Effector CD4-positive, alpha-beta T cell (primary cell): ENCODE measurements around the gene PRR16. TPM values are rescaled to one million over a fixed set of nuclear protein-coding genes. Genes with fewer than 3 reads are reported as not detected.
"Not testable (repeated sequence)": the region's sequence is repeated elsewhere in the genome, so short reads cannot be mapped to it uniquely, and the experiment has no call there.

Experiments
- DNase-seq: peaks from one replicate; pipeline ENCODE4 v3.0.0-alpha.2; 2020
- total RNA-seq: gene quantifications from one replicate; lab custom pipeline; 2026; lab: John Stamatoyannopoulos, UW

PRR16 gene
- not detected for total RNA-seq

DNA sequence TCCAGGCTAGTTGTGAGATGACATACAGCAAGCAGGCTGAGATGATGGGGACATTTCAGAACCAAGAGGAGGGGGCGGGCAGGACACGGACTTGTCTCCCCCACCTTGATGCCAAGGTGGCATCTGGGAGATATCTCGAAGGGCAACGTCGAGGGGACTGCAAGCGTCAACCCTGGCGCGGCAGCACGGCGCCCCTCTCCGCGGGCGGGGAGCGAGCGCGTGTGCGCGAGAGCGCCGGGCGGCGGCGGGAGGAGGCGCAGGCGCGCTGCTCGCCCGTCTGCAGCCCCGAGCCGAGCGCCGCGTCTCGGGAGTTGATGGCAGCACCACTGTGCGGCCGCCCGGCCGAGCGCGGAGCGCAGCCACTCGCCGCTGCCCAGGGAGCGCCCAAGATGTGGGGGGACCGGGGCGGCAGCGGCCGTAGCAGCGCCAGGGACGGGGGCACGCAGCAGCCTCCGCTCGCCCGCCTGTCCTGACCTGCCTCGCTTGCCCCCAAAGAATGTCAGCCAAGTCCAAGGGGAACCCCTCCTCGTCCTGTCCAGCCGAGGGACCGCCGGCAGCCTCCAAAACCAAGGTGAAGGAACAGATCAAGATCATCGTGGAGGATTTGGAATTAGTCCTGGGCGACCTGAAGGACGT lies at the start of gene PRR16:
TSS of gene PRR16 (plus strand) at position 310 of the 636 bp plus-strand sequence.
- DNase-seq: no peak

- DNase-seq: no peak
Observed at GRCh38 chr5:120415985-120416384, 48.1 kb upstream of the PRR16 start.

- no peak for DNase-seq
Observed at GRCh38 chr5:120419127-120419526, 45.0 kb upstream of the PRR16 start.

DNA sequence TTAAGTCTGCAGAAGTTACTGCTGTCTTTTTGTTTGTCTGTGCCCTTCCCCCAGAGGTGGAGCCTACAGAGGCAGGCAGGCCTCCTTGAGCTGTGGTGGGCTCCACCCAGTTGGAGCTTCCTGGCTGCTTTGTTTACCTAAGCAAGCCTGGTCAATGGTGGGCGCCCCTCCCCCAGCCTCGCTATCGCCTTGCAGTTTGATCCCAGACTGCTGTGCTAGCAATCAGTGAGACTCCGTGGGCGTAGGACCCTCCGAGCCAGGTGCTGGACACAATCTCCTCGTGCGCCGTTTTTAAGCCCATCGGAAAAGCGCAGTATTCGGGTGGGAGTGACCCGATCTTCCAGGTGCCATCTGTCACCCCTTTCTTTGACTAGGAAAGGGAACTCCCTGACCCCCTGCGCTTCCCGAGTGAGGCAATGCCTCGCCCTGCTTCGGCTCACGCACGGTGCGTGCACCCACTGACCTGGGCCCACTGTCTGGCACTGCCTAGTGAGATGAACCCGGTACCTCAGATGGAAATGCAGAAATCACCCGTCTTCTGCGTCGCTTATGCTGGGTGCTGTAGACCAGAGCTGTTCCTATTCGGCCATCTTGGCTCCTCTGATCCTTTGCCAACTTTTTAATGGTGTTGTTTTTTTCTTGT lies 37.3 kb upstream of the PRR16 start:
- DNase-seq: not testable (repeated sequence)

DNA sequence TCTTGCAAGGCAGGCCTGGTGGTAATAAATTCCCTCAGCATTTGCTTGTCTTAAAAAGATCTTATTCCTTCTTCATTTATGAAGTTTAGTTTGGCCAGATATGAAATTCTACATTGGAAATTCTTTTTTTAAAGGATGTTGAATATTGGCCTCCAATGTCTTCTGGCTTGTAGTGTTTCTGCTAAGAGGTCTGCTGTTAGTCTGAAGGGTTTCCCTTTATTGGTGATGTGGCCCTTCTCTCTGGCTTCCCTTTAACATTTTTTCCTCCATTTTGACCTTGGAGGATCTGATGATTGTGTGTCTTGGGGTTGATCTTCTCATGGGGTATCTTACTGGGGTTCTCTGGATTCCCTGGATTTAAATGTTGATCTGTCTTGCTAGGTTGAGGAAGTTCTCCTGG lies 33.5 kb upstream of the PRR16 start:
- DNase-seq: no peak

DNA sequence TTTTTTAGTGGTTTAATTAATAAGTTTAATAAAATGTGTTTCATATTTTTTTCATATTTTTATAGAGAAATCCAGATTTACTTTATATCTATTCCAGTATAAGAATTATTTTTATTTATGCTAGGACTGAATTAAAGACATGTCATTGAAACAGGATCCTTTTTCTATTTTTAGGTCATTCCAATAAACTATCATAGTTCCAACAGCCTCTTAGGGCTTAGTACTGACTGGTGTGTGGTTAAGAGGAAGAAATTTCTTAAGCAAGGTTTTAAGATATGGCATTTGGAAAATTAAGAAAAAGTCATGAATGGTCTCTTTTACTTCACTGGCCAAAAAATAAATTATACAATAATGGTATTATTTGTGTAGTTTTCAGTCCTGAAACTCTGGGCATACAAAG lies 31.2 kb upstream of the PRR16 start:
- DNase-seq: no peak

- no peak for DNase-seq
Observed at GRCh38 chr5:120435129-120435528, 29.0 kb upstream of the PRR16 start.

DNA sequence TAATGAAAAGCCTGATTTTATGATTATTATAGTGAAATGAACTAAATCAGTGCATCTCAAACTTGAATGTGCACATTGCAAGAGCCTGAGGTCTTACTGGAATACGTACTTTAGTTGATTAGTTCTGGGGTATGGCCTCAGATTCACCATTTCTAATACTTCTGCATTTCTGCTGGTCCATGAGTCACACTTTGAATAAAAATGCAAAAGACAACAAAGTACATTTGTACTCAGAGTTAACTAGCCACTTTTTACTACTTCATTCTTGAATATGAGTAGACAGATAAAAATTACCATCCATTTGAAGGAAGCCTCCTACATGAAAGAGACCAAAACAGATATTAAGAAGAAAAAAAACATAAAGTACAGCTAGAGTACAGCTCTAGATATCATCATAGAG lies 27.1 kb upstream of the PRR16 start:
- DNase-seq: no peak

- no peak for DNase-seq
Observed at GRCh38 chr5:120442694-120443093, 21.4 kb upstream of the PRR16 start.

DNA sequence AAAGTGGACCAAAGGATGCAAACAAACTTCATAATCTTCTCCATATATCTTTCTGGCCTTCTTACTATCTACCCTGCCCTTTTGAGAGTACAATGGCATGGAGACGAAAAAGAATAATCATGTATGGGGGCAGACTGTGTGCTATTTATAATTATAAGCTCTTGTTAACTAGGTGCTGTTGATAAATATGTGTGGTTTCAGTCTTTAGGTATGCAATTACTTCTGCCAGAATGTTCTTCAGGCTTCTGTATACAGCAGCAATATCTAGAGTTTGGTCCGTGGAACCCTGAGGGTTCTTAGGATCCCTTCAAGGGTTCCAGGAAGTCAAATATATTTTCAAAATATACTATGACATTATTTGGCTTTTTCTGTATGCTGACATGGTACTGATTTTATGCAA lies 20.5 kb upstream of the PRR16 start:
- no peak for DNase-seq

DNA sequence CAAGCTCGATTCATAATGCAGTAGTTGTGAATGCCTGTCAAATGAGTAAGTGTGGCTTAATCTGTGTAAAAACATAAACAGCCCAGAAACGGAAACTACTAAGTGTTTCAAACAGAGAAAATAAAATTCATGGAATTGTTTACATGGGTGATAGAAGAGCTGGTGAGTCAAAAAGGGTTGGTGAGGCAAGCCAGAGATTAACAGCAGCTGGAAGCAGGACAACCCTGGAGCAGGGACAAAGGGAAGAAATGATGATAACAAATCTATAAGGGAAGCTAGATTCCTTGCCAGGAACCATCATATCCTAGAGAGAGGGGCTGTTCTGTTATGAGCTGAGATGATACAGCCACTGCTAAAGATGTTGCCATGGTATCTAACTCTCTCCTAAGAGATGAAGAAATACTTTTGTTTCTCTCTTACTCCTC lies 18.0 kb upstream of the PRR16 start:
- no peak for DNase-seq

- DNase-seq: no peak
Observed at GRCh38 chr5:120446901-120447300, 17.2 kb upstream of the PRR16 start.

DNA sequence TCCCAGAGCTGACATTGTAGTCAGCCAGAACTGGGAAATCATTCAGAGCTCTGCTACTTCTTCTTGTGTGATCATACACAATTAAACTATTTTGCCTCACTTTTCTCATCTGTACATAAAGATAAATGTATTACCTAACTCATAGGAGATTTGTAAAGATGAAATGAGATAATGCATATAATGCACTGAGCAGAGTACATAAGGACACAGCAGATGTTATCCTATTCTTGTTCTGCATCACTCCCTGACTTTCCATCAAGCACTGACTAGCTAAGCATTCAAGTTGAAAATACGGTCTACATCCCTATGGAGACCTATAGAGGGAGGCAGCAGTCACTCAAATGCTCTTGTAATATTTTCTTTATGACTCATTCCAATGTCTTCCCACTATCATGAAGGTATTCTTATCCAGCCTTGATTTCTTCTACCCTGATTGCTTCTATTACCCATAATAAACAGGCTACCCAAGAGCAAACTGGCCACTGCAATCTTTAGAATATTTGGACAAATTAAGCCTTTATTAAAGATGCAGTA lies 16.3 kb upstream of the PRR16 start:
- DNase-seq: no peak

- DNase-seq: no peak
Observed at GRCh38 chr5:120449501-120449900, 14.6 kb upstream of the PRR16 start.

DNA sequence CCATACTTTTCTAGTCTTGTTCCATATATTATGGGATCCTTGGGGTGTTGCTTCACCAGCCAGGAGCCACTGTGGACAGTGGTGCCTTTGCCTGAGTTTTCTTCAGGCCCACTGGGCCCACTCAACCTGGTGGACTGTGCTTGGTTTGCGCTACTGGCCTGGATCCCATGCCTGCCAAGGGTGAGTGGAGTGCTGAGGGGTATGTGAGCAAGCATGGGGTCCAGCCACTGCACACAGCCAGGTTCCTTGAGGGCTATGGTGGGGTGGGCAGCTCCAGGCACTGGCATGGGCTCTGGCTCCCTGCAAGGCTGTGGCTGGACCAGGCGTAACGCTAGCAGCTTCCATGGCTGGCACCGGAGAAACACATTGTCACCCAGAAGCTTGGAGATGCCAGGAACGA lies 13.2 kb upstream of the PRR16 start:
- DNase-seq: no peak

- DNase-seq: no peak
Observed at GRCh38 chr5:120451445-120451844, 12.7 kb upstream of the PRR16 start.

DNA sequence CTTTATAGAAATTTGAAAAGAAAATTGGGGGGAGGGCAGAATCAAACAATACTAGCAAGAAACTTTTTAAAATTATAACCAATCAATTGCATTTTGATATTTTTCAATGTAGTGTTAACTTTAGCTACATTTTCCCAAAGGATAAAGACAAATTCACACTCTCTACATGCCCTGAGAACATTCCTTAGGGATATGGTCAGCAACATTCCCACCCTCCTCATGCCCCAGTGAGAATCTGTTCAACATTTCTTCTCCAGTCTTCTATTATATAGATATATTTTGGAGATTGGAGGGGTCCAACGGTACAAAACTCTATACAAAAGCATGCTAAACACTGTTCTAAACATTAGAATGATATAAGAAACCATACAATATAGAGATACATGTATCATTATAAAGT lies 11.6 kb upstream of the PRR16 start:
- DNase-seq: no peak

- DNase-seq: no peak
Observed at GRCh38 chr5:120454094-120454798, 9.9 kb upstream of the PRR16 start.

- no peak for DNase-seq
Observed at GRCh38 chr5:120456006-120456405, 8.1 kb upstream of the PRR16 start.

- no peak for DNase-seq
Observed at GRCh38 chr5:120457839-120458507, 6.1 kb upstream of the PRR16 start.

DNA sequence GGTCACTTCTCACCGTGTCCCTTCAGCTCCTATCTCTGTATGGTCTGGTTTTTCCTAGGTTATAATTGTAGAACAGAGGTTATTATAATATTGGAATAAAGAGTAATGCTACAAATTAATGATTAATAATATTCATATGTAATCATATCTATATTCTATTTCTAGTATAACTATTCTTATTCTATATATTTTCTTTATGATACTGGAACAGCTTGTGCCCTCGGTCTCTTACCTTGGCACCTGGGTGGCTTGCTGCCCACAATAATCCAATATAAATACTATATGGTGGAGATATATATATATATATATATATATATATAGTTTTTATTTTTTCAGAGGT lies 5.6 kb upstream of the PRR16 start:
- DNase-seq: not testable (repeated sequence)

DNA sequence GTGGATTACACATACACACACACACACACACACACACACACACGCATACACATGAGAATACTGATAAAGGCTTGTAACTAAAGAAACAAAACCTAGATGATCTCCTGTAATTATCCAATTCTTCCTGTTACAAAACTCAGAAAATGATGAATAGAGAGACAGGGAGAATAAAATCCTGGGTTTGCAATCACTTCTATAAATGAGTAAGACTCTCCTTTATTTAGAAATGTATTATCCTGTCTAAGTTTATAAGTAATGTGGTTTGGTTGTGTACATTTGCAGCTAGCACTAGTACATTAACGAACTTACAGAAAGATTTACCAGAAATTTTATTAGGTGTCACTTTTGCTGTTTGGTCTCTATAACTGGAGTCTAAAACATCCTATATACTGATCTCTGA lies 2.8 kb upstream of the PRR16 start:
- DNase-seq: no peak

GRCh38 chr5:120463006-120463680 lies 957 bp upstream of the PRR16 start:
- no peak for DNase-seq
